Body of pancreas (tissue), 4 donors: ENCODE data around the gene SORCS2. TPM values are rescaled to one million over a fixed set of nuclear protein-coding genes. Genes with fewer than 3 reads are reported as not detected.

Experiments
- ATAC-seq: fragments of 150-250 bp; one replicate; pipeline ENCODE4 v1.9.1; 2016
- DNase-seq, 4 donors: peaks; one replicate each; pipeline ENCODE4 v3.0.0-alpha.2; 2019
- H3K27ac ChIP-seq, 4 donors: fragments of 200-600 bp; sonication (generic); 1 replicate in 3 of 4; 2 replicates in 1 of 4; pipeline versions ENCODE4 v1.5.1 to v1.6.1; 2016 to 2019; ENCODE audit warnings: mild to moderate bottlenecking in 1 of 4, mixed read lengths in 1 of 4, moderate library complexity in 1 of 4
- H3K27me3 ChIP-seq, 2 donors: fragments of 200-600 bp; sonication (generic); one replicate each; pipeline ENCODE4 v1.6.0; 2016; ENCODE audit warnings: mild to moderate bottlenecking in 1 of 2
- H3K36me3 ChIP-seq, 2 donors: fragments of 200-600 bp; sonication (generic); replicated peaks in 1 of 2; 2 replicates each; pipeline ENCODE4 v1.5.1; 2016; ENCODE audit warnings: low read depth in 2 of 2; ENCODE audit not compliant: insufficient read depth in 1 of 2
- H3K4me1 ChIP-seq: fragments of 200-600 bp; sonication (generic); one replicate; pipeline ENCODE4 v1.6.0; 2016
- H3K4me3 ChIP-seq, 2 donors: fragments of 200-600 bp; sonication (generic); 1 replicate in 1 of 2; 2 replicates in 1 of 2; pipeline ENCODE4 v1.5.1; 2016 to 2019
- H3K9me3 ChIP-seq, 3 donors: fragments of 200-600 bp; sonication (generic); 1 replicate in 2 of 3; 2 replicates in 1 of 3; pipeline ENCODE4 v1.5.1; 2016
- POLR2A ChIP-seq, 3 donors: fragments of 450-650 bp; IDR thresholded peaks; one replicate each; pipeline ENCODE4 v1.6.1; 2016; ENCODE audit warnings: antibody characterized with exemption in 3 of 3, mild to moderate bottlenecking in 2 of 3
- WGBS, 2 donors: methylation state at CpG; one replicate each; pipeline ENCODE4 v1.1.5; 2017; 5-methylcytosine and 5-hydroxymethylcytosine counted together
- intact Hi-C: fragments of 100-400 bp; cut with DNase I; formaldehyde crosslinking; loops from one replicate; pipeline ENCODE4 v1.15.1; 2023
- total RNA-seq, 2 donors: library from RNA; depleted of rRNA; stranded (reverse); fragments of >200 nt; gene quantifications; one replicate each; pipeline ENCODE4 v1.1.0, GENCODE V29; 2016
- TF ChIP-seq, protein P1 (sequence below), 7 experiments: fragments of 450-650 bp in 4 of 7; fragments of 200-600 bp in 3 of 7; sonication (generic) in 3 of 7; IDR thresholded peaks; one replicate each; pipeline ENCODE4 v1.5.1; 2016 to 2019; ENCODE audit warnings: antibody characterized with exemption in 7 of 7

Gene SORCS2
- total RNA-seq, 2 donors from 2014 or later = 0.26 to 0.33 TPM

DNA sequence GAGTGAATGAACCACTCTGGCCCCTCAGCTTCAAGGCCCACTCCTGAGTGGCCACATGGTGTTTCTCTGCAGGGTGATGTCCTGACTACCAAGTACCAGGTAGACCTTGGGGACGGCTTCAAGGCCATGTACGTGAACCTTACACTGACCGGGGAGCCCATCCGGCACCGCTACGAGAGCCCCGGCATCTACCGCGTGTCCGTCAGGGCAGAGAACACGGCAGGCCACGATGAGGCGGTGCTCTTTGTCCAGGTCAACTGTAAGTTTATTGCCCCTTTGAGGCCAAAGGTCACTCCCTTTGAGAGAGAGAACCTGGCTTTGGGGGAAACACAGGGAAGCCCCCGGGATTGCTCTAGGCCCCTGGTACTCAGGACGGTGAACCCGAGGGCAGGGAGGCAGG lies 531.3 kb downstream of the SORCS2 start:
- Histone ChIP-seq H3K4me1 (peaks cover 5% of the 10 kb centered on the region), H3K4me3 (no peak overlapping the region), H3K27ac (no peak overlapping the region), H3K9me3 (no peaks in the 10 kb centered on the region), H3K27me3 (peaks cover 0 to 6% of the 10 kb centered on the region in 2 donors), H3K36me3 (no peaks in the 10 kb centered on the region)
- TF ChIP-seq, protein P1, sequence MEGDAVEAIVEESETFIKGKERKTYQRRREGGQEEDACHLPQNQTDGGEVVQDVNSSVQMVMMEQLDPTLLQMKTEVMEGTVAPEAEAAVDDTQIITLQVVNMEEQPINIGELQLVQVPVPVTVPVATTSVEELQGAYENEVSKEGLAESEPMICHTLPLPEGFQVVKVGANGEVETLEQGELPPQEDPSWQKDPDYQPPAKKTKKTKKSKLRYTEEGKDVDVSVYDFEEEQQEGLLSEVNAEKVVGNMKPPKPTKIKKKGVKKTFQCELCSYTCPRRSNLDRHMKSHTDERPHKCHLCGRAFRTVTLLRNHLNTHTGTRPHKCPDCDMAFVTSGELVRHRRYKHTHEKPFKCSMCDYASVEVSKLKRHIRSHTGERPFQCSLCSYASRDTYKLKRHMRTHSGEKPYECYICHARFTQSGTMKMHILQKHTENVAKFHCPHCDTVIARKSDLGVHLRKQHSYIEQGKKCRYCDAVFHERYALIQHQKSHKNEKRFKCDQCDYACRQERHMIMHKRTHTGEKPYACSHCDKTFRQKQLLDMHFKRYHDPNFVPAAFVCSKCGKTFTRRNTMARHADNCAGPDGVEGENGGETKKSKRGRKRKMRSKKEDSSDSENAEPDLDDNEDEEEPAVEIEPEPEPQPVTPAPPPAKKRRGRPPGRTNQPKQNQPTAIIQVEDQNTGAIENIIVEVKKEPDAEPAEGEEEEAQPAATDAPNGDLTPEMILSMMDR (IDR thresholded peaks at IDR 0.05) = no peak
- no peak for TF ChIP-seq POLR2A (IDR thresholded peaks at IDR 0.05)
- WGBS, 2 donors = 88 to 94% methylated on average over 3 to 16 of the region's 16 CpGs
- DNase-seq (no peak), ATAC-seq (no peak)
- intact Hi-C loops = no loop called here

- no peak for DNase-seq
- intact Hi-C loops = no loop called here
Observed at GRCh38 chr4:7725951-7726350, 533.6 kb downstream of the SORCS2 start.

DNA sequence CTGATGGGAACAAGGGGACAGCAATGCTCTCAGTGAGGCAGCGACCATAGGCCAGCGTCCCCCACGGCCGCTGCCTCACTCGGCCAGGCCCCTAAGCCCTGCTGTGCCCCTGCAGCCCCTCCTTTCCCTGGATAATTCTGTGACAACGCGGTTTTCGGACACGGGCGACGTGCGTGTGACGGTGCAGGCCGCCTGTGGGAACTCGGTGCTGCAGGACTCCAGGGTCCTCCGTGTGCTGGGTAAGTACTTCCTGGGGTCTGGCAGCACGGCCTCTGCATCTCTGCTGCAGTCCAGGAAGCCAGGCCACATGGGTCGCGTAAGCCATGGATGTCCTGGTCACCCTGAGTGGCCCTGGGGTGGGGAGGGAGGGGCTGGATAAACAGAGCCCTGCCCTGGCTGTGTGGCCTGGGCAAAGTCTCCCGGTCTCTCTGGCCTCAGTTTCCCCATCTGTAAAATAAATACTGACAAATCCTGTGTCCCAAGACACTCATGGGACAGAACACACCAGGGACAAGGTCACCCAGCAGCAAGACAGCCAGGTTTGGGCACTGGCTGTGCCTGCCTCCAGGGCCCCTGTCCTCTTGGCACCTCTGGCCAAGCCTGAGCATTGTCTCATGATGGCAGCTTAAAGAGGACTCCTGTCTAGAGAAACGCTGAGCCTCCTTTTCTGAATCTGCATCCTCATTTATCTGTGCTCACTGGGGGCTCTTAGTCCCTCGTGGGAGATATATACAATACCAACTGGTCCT lies 534.5 kb downstream of the SORCS2 start:
- H3K4me3 ChIP-seq = no peak overlapping the region
- no peak for DNase-seq
- ATAC-seq = no peak
- H3K27me3 ChIP-seq = no peaks in the 10 kb centered on the region
- intact Hi-C loops = no loop called here
- H3K9me3 ChIP-seq = no peaks in the 10 kb centered on the region
- H3K4me1 ChIP-seq = no peaks in the 10 kb centered on the region
- no peak overlapping the region for H3K27ac ChIP-seq
- TF ChIP-seq POLR2A (IDR thresholded peaks at IDR 0.05) = no peak
- TF ChIP-seq, protein P1 (IDR thresholded peaks at IDR 0.05) = no peak
- H3K36me3 ChIP-seq = no peaks in the 10 kb centered on the region
- WGBS, 2 donors = 77 to 80% methylated on average over 21 to 22 of the region's 22 CpGs

More at GRCh38 chr4:7725951-7726350, 533.6 kb downstream of the SORCS2 start:
- H3K27me3 ChIP-seq = no peaks in the 10 kb centered on the region
- H3K4me3 ChIP-seq = no peak overlapping the region
- ATAC-seq = no peak
- TF ChIP-seq, protein P1 (IDR thresholded peaks at IDR 0.05) = no peak
- TF ChIP-seq POLR2A (IDR thresholded peaks at IDR 0.05) = no peak
- WGBS, 2 donors = 48 to 88% methylated on average over 3 to 9 of the region's 9 CpGs
- H3K9me3 ChIP-seq = no peaks in the 10 kb centered on the region
- no peaks in the 10 kb centered on the region for H3K36me3 ChIP-seq
- H3K4me1 ChIP-seq = no peaks in the 10 kb centered on the region
- H3K27ac ChIP-seq = no peak overlapping the region

- DNase-seq (no peak), ATAC-seq (no peak)
- H3K27me3 ChIP-seq = no peaks in the 10 kb centered on the region
- no peaks in the 10 kb centered on the region for H3K36me3 ChIP-seq
- no peaks in the 10 kb centered on the region for H3K4me1 ChIP-seq
- TF ChIP-seq, protein P1 (IDR thresholded peaks at IDR 0.05) = no peak
- no peak for TF ChIP-seq POLR2A (IDR thresholded peaks at IDR 0.05)
- no peak overlapping the region for H3K27ac ChIP-seq
- 82% methylated on average over 1 of the region's 1 CpG; no CpG with 5 or more reads in 1 of the 2 donors for WGBS, 2 donors
- intact Hi-C loops = no loop called here
- no peak overlapping the region for H3K4me3 ChIP-seq
- no peaks in the 10 kb centered on the region for H3K9me3 ChIP-seq
Observed at GRCh38 chr4:7727749-7728148, 535.4 kb downstream of the SORCS2 start.

DNA sequence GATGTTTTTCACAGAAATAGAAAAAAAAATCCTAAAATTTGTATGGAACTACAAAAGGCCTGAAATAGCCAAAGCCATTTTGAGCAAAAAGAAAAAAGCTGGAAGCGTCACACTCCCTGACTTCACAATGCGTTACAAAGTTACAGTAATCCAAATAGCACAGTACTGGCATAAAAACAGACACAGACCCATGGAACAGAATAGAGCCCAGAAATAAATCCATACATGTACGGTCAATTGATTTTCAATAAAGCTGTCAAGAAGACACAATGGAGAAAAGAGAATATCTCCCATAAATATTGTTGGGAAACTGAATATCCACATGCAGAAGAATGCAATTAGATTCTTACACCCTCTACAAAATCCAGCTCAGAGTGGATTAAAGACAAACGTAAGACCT lies 539.1 kb downstream of the SORCS2 start:
- H3K27me3 ChIP-seq = no peaks in the 10 kb centered on the region
- no peaks in the 10 kb centered on the region for H3K4me1 ChIP-seq
- H3K27ac ChIP-seq = no peak overlapping the region
- WGBS, 2 donors = 62 to 72% methylated on average over 4 of the region's 4 CpGs
- no peak for ATAC-seq
- no peaks in the 10 kb centered on the region for H3K9me3 ChIP-seq
- no peak for DNase-seq
- TF ChIP-seq, protein P1 (IDR thresholded peaks at IDR 0.05) = no peak
- no peak for TF ChIP-seq POLR2A (IDR thresholded peaks at IDR 0.05)
- no peak overlapping the region for H3K4me3 ChIP-seq
- no peaks in the 10 kb centered on the region for H3K36me3 ChIP-seq
- intact Hi-C loops = no loop called here
